Dedifferentiated amniotic fluid mesenchymal stem cell (primary cell): ENCODE results near the gene ZPR1.
"Not testable (repeated sequence)": the region's sequence is repeated elsewhere in the genome, so short reads cannot be mapped to it uniquely, and the experiment has no call there.

Experiments
- DNase-seq: peaks from one replicate; pipeline ENCODE4 v3.0.0-alpha.2; 2016; ENCODE audit errors: extremely low spot score

ZPR1 gene

GRCh38 chr11:116825434-116825833, 37.6 kb upstream of the ZPR1 start:
- DNase-seq: no peak

- DNase-seq: no peak
Measured at GRCh38 chr11:116823031-116823843, 35.4 kb upstream of the ZPR1 start, which contains the start of gene APOA4. APOA4 (minus strand) TSS chr11:116823304; CDS start chr11:116823191, 113 bp downstream.

- no peak for DNase-seq
Measured at GRCh38 chr11:116822575-116822974, 34.8 kb upstream of the ZPR1 start.

- no peak for DNase-seq
Measured at GRCh38 chr11:116821050-116821918, 33.5 kb upstream of the ZPR1 start.

- no peak for DNase-seq
Measured at GRCh38 chr11:116819049-116819448, 31.2 kb upstream of the ZPR1 start.

- DNase-seq: no peak
Measured at GRCh38 chr11:116814502-116814901, 26.7 kb upstream of the ZPR1 start.

GRCh38 chr11:116813781-116814471, 26.1 kb upstream of the ZPR1 start:
- DNase-seq: no peak

GRCh38 chr11:116813170-116813569, 25.3 kb upstream of the ZPR1 start:
- no peak for DNase-seq

- DNase-seq: no peak
Measured at GRCh38 chr11:116812109-116812508, 24.3 kb upstream of the ZPR1 start.

- no peak for DNase-seq
Measured at GRCh38 chr11:116811194-116811593, 23.4 kb upstream of the ZPR1 start.

GRCh38 chr11:116808262-116809175, 20.7 kb upstream of the ZPR1 start:
- no peak for DNase-seq

GRCh38 chr11:116807601-116808261, 19.9 kb upstream of the ZPR1 start:
- no peak for DNase-seq

- no peak for DNase-seq
Measured at GRCh38 chr11:116804001-116804400, 16.2 kb upstream of the ZPR1 start.

GRCh38 chr11:116801662-116802061, 13.8 kb upstream of the ZPR1 start:
- not testable (repeated sequence) for DNase-seq

- no peak for DNase-seq
Measured at GRCh38 chr11:116800610-116801009, 12.8 kb upstream of the ZPR1 start.

- DNase-seq: no peak
Measured at GRCh38 chr11:116798368-116798767, 10.5 kb upstream of the ZPR1 start.

- no peak for DNase-seq
Measured at GRCh38 chr11:116797816-116798215, 10.0 kb upstream of the ZPR1 start.

- no peak for DNase-seq
Measured at GRCh38 chr11:116796548-116796947, 8.7 kb upstream of the ZPR1 start.

- DNase-seq: no peak
Measured at GRCh38 chr11:116794851-116795250, 7.0 kb upstream of the ZPR1 start.

GRCh38 chr11:116793772-116794097, 5.9 kb upstream of the ZPR1 start:
- DNase-seq: no peak
